LNCaP clone FGC (cell line): ENCODE results near the gene NCL.

Source experiments
- DNase-seq: peaks from one replicate; pipeline ENCODE4 v3.0.0-alpha.2; 2011; ENCODE audit warnings: low read depth
- H3K4me3 ChIP-seq: 2 replicates; pipeline ENCODE4 v1.5.1; 2011; ENCODE audit warnings: mild to moderate bottlenecking, low read depth, low read length, control low read depth
- CTCF ChIP-seq: IDR thresholded peaks from 2 replicates; pipeline ENCODE4 v1.5.1; 2012; ENCODE audit warnings: mild to moderate bottlenecking; ENCODE audit not compliant: control insufficient read depth, insufficient read depth; ENCODE audit errors: extremely low read depth

NCL gene

GRCh38 chr2:231482806-231483391, 18.6 kb upstream of the NCL start:
- DNase-seq: no peak
- peak; percentile 85 for TF ChIP-seq CTCF
- no peak overlapping the region for H3K4me3 ChIP-seq

DNA sequence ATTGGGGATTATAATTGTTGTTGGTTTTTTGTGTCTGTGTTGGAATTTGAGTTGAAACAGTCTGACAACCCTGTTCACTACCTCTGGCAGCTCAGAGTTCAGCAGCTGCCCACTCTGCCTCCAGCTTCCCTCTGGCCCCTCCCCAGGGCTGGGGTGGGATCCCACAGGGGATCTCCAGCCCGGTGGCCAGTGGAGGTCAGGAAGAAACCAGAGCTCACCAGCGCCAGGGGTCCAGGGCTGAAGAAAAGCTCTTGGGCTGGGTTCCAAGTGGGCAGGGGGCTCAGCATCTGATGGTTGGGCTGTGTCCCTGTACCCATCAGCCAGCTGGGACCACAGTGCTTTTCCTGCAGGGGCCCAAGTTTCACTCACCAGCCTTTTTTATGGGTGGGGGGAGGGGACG, 16.5 kb upstream of the NCL start:
- no peak overlapping the region for H3K4me3 ChIP-seq
- DNase-seq: no peak
- no peak for TF ChIP-seq CTCF

- DNase-seq: no peak
- no peak overlapping the region for H3K4me3 ChIP-seq
- no peak for TF ChIP-seq CTCF
Observed at GRCh38 chr2:231479455-231479854, 15.2 kb upstream of the NCL start.

DNA sequence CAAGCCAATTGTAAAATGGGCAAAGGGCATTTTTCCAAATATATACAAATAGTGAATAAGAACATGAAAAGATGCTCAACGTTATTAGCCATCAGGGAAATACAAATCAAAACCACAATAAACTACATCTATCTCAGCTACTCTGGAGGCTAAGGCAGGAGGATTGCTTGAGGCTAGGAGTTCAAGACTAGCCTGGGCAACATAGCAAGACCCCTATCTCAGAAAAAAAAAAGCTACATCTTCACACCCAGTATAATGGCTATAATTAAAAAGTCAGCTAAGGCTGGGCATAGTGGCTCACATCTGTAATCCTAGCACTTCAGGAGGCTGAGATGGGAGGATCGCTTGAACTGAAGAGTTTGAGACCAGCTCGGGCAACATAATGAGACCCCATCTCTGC, 12.6 kb upstream of the NCL start:
- H3K4me3 ChIP-seq: no peak overlapping the region
- TF ChIP-seq CTCF: no peak

DNA sequence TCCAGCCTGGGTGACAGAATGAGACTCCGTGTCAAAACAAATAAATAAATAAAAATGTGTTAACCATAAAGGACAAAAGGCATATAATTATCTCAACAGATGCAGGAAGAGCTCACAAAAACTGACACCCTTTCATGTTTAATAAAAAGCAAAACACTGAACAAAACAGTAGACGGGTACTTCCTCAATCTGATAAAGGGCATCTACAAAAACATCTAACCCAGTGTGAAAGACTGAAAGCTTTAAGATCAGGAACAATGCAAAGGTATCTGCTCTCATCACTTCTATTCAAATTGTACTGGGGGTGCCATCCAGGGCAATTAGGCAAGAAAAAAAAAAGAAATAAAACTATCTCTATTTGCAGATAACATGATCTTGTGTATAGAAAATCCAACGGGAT, 11.7 kb upstream of the NCL start:
- no peak overlapping the region for H3K4me3 ChIP-seq
- DNase-seq: no peak
- TF ChIP-seq CTCF: no peak

More for the DNA sequence above, 12.6 kb upstream of the NCL start:
- DNase-seq: no peak

DNA sequence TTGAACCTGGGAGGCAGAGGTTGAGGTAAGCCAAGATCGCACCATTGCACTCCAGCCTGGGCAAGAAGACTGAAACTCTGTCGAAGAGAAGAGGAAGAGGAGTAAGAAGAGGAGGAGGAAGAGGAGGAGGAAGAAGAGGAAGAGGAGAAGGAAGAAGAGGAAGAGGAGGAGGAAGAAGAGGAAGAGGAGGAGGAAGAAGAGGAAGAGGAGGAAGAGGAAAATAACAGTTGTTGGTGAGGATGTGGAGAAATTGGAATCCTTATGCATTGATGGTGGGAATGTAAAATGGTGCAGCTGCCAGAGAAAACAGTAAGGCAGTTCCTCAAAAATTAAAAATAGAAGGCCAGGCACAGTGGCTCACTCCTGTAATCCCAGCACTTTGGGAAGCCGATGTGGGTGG, 8.5 kb upstream of the NCL start:
- TF ChIP-seq CTCF: no peak
- H3K4me3 ChIP-seq: no peak overlapping the region
- no peak for DNase-seq

DNA sequence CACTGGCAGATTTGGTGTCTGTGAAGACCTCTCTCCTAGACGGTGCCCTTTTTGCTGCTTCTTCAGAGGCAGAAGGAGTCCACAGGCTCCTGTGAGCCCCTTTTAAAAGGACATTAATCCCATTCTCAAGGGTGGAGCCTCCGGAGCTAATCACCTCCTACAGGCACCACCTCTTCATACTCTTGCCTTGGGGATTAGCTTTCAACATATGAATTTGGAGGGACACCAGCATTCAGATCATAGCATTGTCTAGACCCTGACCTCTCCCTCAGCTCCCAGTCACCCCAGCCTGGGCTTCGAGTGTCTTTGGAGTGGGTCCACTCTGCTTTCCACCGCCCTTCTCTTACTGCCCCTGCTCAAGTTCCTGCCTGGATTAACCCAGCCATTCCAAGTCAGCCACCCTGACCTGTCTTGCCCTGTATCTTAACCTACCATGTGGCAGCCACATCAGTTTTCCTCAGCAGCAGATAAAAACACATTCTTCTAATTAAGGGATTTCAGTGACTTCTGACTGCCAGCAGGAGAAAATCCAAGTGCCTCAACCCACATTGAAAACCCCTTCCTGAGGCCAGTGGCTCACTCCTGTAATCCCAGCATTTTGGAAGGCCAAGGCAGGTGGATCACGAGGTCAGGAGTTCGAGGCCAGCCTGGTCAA, 6.1 kb upstream of the NCL start:
- no peak for DNase-seq
- TF ChIP-seq CTCF: no peak
- no peak overlapping the region for H3K4me3 ChIP-seq
